ENCODE data around the gene TFDP1.

Gene TFDP1

DNA sequence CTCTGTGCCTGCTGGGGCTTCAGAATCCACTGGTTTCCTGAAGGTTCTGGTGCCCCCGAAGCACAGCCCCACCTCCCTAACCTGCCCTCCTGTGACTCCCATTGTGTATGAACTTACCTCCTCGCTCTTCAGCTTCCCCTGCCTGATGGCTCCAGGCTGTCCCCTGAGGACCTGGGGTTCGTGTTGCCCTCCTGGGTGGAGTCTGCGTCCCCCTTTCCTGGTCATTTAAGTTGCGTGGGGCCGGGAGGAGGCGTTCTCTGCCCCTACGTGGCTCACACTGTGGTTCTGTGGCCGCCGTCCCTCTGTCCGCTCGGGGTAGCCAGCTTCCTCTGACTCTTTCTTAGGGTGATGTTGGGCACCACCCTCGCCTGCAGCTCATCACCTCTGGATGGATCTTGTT, 13.9 kb downstream of the TFDP1 start:
- ATAC-seq (no peak), DNase-seq (no peak)

DNA sequence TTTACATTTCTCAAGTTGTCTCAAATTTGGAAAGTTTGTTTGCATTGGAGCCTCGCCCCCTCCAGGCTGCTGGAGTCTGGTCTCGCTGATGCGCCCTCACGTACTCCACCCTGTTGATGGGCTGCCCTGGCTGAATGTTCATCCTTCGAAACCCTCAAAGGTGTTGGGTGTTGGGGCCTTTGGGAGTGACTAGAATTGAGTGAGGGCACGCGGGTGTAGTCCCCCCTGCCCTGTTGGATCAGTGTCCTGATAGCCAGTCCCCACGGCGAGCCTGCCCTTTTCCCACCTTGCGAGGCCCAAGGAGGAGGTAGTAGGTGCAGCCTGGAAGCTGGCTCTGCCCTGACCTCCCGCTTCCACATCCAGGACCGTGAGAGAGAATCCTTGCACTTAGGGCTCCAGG, 14.8 kb downstream of the TFDP1 start:
- no peak for ATAC-seq

DNA sequence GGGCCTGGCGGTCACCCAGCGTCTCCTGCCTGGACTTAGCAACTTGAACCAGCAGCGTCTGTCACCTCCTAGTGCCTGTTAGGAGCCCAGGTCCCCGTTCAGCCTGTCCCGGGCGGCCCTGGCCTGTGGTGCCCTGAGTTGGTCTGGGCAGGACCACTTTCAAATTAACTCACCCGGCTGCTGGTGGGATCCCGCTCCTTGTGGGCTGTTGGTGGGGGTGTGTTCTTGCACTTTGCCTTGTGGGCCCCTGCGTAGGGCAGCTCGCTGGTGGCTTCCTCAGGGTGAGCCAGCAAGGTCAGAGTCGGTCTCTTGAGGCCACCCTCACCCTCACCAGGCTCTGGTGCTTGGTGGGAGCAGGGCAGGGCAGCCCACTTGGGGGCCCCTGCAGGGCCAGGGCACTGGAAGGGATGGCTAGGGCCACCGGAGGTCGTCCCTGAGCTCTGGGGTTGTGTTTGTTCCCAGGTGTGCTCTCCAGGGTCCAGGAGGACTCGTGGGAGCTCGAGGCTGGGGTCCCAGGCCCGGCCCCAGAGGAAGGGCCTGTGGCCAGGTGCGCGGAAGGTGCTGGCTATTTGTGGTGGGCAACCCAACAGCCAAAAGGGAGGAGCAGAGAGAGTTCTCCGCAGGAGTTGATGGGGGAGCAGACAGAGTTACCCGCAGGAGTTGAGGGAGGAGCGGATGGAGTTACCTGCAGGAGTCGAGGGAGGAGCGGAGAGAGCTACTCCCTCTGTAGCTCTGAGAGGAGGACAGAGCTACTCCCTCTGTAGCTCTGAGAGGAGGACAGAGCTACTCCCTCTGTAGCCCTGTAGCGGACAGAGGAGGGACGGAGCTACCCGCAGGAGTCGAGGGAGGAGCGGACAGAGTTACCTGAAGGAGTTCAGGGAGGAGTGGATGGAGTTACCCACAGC, 16.9 kb downstream of the TFDP1 start:
- ATAC-seq (no peak), DNase-seq (no peak)

More for the DNA sequence above, 14.8 kb downstream of the TFDP1 start:
- DNase-seq, result no peak

DNA sequence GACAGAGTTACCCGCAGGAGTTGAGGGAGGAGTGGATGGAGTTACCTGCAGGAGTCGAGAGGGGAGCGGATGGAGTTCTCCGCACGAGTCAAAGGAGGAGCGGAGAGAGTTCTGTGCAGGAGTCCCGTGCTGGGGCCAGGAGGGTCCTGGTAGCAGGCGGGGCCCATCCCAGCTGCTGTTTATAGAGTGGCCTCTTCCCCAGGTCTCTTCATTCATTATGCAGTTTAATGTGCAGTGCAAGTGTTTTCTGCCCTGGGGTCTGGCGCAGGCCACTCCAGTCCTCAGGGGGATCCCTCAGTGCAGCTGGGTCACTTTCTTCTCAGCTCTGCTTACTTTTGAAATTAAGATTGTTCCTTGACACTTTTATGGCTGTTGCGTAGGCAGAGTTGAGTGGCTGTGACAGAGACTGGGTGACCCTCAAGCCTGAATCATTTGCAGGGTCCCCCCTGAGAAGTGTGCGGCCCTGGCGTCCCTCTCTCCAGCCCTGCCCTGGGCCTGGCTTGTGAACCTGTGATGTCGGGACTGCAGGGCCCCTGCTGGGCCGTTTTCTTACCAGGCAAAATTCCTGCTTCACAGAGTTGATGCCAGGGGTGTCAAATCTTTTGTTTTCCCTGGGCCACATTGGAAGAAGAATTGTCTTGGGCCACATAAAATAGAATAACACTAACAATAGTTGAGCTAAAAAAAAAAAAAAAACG, 17.9 kb downstream of the TFDP1 start:
- DNase-seq (no peak), ATAC-seq (no peak)

DNA sequence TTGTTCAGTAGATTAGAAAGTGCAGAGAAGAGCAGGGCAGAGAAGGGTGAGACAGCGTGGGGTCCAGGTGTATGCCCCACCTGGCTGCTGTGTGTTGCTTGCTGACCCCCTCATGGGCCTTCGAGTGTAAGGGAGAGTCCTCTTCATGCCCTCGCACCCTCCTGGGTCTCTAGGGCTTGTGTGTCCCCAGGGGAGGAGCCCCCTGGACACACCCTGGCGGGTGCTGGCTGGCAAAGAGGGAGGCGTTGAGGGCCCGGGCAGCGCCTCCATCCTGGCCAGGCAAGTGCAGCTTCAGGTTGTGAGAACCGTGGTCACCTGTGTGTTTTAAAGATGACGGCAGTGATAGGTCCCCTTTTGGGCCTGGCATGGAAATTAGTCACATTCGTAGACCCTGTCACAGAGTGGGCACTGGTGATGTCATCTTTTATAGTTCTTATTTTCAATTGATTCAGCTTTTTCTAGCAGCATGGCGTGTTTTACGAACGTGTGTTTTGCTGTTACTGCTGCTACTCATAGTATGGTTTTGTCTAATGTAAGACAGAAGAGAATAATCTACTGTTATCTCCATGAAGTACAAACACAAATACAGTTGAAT, 18.7 kb downstream of the TFDP1 start:
- DNase-seq, result no peak
- ATAC-seq, result no peak

DNA sequence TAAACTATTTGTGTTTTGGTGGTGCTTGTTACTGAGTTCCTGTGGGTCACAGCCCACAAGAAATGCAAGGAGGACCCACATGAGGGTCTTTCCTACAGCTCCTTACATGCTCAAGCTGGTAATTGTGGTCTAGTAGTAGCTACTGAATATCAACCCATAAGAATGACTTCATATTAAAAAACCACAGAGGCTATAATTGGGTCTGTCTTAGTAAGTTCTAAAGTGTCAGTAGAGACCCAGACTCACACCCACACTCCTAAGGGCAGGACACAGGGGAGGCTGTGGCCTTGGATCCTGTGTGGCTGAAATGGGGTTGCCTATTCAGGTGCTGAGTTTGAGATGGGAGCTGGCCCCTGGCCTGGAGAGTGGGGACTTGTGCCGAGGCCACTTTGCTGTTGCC, 19.6 kb downstream of the TFDP1 start:
- no peak for DNase-seq
- peak; percentile 64 for ATAC-seq

DNA sequence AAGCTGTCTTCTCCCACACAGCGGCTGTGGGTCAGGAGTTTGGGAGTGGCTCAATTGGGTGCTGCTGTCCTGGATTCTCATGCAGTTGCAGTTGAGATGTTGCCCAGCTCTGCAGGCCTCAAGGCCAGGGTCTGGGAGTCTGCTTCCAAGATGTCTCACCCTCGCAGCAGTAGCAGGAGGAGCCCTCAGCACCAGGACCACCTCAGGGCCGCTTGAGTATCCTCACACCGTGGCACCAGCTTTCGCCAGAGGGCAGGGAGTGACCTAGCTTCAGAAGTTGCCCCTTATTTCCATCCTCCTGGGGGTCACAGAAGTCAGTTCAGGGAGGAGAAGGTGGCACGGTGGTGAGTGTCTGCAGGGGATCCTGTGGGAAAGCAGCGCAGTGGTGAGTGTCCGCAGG, 20.9 kb downstream of the TFDP1 start:
- ATAC-seq (no peak), DNase-seq (no peak)

DNA sequence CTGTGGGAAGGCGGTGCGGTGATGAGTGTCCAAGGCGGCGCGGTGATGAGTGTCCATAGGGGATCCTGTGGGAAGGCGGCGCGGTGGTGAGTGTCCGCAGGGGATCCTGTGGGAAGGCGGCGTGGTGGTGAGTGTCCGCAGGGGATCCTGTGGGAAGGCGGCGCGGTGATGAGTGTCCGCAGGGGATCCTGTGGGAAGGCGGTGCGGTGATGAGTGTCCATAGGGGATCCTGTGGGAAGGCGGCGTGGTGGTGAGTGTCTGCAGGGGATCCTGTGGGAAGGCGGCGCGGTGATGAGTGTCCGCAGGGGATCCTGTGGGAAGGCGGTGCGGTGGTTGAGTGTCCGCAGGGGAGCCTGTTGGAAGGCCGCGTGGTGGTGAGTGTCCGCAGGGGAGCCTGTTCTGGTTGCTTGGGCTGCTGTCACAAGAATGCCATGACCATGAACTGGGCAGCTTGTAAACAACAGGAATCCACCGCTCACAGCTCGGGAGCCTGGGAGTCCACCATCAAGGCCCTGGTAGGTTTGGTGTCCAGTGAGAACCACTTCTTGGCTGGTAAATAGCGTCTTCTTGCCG, 21.4 kb downstream of the TFDP1 start:
- DNase-seq, result no peak
- no peak for ATAC-seq

DNA sequence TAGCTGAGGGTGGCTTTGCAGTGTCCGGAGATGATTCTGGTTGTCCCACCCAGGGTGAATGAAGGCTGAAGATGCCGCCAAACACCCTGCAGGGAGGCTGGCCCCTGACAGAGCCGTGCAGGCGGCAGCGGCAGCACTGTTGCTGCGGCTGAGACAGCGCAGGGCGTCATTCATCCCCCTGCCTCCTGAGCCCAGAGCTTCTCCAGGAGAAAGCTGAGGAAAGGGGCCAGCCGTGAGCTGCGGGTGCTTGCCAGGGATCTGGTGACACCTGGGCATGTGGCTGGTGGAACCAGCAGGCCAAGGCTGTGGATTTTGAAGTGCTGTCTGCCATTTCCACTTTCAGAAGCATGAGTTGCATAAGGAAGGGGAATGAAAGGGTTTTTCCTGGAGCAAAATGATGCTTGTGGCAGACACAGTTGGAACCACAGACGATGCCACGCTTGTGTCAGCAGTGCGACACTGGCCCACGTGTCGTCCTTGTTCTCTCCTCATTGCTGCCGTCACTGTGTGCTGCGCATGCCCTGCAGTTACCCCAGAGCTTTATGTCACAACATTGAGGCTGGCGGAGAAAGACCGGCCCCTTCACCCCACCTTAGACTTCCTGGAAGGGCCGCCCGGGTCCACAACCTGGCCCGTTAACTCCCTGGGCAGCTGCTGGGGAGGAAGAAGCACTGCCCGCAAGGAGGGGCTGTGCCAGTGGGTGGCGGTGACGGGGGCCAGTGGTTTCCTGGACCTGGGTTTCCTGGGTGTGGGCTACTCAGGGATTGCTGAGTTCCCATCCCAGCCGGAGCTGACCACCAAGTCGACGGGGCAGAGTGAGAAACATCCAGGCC, 22.7 kb downstream of the TFDP1 start:
- no peak for DNase-seq
- no peak for ATAC-seq

DNA sequence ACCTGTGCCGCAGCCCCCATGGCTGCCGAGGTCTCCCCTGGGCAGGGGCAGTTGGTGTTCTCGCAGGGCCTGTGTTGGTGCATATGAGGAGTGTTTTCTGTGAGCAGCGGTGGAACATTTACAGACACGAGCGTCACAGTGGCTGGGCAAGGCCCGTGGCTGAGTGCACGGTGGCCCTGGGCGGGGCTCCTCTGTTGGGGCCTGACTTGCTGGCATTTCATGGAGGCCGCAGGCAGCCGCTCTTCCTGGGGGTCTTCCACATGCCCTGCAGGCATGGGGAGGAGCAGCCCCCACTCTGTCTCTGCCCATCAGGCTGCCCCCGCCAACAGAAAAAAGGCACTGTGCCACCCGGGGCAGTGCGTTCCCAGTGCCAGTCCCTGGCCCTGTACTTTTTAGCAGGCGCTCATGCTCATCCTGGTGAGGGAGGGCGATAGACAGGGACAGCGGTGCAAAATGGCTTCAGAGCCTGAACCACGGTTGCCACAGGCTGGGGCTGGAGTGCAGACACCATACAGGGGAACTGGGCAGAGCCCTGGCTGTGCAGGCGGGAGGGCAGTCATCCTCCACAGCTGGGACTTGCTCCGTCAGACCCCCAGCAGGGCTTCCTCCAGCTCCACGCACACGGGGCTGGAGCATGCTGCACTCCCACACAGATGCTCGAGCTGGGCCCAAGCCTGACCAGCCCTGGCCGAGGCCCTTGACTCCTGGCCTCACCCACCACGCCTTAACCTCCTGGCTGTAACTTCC, 23.5 kb downstream of the TFDP1 start:
- ATAC-seq (no peak), DNase-seq (no peak)

DNA sequence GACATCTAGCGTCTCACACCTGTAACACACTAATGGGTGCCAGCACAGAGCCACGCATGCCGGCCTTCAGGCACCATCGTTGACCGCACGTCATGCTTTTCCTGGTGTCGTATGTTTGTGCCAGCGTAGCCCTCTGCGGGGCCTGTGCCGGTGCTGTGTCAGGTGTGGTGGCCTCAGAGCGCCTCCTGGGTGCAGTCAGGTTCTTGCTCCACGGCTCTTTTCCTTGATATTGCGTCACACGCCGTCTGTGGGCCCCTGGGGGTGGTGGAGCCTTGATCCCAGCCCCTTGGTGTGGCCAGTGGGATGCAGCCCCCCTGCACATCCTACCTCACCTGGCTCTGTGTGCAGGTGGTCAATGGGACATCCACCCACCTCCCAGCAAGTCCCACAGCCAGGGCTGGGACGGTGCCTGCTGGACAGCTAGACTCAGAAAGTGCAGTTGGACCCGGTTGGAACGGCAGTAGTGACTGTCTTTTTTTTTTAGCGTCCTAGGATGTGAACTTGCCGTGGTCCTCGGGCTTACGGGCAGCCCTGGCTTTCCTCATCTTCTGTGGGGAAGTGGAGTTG, 24.5 kb downstream of the TFDP1 start:
- no peak for ATAC-seq
- DNase-seq, result no peak

DNA sequence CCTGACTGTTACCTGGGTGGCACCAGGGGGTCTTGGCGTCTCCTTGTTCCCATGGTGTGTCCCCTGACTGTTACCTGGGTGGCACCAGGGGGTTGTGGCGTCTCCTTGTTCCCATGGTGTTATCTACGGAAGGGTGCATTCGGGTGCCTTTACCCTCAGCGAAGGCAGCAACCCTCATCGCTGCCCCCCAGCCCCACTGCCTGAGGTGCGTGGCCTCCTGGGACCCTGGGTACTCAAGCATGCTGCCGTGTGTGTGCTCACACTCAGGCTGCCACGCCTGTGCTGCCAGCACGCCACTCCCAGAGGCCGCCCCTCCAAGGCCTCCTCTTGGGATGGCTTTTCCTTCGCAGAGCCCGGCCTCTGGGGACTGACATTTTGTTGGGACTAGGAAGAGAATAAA, 25.1 kb downstream of the TFDP1 start:
- ATAC-seq (no peak), DNase-seq (no peak)

DNA sequence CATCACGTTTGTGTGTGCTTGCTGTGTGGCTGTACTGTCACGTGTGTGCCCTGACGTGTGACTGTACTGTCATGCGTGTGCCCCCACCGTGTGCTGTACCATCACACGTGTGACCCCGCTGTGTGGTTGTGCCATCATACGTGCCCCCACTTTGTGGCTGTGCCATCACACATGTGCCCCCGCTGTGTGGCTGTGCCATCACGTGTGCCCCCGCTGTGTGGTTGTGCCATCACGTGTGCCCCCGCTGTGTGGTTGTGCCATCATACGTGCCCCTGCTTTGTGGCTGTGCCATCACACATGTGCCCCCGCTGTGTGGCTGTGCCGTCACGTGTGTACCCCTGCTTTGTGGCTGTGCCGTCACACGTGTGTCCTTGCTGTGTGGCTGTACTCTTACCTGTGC, 25.7 kb downstream of the TFDP1 start:
- ATAC-seq (no peak), DNase-seq (no peak)

DNA sequence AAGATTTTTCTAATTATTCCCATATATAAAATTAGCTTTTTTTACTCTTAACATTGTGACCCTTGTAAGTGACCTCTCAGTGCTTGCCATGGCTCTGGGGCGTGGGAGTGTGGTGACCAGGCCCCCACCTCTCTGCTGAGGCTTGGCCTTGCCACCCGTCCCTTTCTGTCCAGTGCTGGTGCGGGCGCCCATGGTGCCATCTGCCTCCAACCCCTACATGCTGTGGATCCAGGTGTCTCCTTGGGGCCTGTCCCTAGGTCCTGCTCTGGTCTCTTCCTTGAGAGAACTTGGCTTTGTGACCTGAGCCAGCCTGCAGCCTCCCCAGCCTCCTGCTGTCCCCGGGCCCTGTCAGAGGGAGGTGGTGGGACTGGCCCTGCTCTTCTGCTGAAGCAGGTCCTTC, 27.4 kb downstream of the TFDP1 start:
- DNase-seq (no peak), ATAC-seq (no peak)

DNA sequence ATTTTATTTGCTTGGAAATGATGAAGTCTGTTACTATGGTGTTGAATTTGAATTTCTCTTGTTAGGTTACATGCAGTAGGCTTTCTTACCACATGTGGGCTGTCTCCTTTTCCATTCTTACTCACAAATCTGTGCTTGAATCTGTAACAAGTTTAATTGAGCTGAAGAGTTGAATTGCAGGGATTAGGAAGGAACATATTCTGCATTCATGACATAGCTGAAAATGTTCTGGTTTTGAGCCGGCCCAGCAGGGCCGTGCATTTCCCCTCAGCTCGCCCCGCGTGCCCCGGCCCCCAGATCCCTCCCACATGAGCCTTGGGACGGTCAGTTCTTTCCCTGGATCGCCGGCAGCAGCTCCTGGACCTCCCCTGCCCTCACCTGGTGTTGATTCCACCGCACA, 28.1 kb downstream of the TFDP1 start:
- ATAC-seq (no peak), DNase-seq (no peak)

DNA sequence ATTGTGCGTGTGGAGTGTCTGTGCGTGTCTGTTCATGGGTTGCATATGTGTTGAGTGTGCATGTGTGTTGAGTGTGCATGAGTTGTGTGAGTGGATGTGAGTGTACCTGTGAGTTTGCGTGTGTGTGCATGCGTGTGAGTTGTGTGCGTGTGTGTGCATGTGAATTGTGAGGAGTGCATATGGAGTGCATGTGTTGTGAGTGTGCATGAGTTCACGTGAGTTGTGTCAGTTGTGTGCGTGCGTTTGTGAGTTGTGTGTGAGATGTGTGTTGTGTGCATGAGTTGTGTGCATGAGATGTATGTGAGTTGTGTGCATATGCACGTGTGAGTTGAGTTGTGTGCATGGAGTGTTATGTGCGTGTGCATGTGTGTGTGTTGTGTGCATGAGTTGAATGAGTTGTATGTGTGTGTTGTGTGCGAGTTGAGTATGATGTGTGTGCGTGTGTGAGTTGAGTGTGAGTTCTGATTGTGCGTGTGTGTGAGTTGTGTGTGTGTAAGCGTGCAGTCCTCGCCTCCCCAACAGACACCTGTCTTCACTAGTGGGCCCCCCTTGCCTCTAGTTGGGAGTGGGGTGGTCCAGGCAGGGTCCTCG, 29.3 kb downstream of the TFDP1 start:
- DNase-seq, result no peak
- ATAC-seq, result no peak

DNA sequence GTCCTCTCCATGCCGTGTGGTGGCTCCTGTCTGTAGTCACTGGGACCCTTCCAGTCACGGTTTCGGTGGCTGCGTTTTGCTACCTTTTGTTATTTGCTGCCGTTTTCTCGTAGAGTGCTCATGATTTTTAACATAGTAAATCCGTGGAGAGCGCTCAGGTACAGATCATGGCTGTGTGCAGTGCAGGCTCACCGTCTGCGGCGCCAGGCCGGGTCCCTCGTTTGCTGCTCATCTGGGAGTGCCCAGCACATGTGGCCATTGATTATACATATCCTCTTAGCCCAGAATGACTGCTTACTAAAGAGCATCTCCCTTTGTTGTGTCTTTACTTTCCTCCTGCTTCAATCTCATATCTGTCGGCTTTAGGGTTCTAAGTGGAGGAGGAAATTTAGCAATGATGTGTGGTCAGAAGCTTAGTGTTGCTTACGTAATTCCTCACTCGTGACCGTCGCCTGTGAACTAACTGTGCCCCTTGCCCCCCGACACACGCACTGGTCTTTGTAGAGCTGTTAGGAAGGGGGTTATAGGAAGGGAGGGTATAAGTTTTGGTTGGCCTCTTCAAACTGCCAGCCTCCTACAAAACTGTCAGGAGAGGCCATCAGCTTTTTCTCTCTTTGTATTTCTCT, 31.8 kb downstream of the TFDP1 start:
- no peak for DNase-seq
- no peak for ATAC-seq

DNA sequence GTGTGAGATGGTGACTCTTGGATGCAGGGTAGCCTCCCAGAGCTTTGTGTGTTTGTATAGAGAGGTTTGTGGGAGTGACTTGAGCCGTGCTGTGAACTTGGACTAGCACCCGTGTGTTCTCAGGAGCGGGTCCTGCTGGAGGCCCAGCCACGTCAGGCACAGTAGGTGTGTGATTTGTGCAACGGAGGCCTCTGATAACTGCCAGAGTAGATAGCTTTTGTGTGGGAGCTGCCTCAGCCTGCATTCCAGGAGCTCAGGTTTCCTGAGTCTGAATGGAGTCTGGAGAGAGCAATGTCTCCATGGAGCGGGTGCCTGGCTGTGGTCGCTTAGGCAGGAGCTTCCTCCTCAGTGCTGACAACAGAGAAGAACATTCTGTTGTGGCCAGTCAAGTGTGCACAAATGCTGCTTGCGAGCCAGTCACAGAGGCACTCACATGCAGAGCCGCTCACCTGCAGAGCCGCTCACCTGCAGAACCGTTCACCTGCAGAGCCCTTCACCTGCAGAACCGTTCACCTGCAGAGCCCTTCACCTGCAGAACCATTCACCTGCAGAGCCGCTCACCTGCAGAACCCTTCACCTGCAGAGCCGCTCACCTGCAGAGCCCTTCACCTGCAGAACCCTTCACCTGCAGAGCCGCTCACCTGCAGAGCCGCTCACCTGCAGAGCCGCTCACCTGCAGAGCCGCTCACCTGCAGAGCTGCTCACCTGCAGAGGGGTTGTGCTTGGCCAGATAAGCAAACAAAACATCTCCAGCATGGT, 32.6 kb downstream of the TFDP1 start:
- no peak for DNase-seq
- no peak for ATAC-seq

DNA sequence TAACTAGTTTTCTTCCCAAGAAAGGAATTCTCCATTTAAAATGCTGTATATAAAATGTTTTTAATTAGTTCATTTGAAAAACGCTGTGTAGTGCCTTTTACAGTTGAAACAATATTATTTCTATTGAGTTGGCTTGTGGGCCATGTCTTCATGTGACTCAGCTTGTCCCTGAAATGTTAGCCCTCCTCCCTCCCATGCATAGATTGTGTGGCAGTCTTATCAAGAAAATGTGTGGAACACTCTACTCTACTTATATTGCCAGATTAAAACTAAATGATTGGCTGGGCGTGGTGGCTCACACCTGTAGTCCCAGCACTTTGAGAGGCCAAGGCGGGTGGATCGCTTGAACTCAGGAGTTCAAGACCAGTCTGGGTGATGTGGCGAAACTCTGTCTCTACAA, 33.4 kb downstream of the TFDP1 start:
- no peak for DNase-seq
- no peak for ATAC-seq
